ENCODE measurements around the gene CDH4.

The CDH4 gene

GRCh38 chr20:61763740-61764400 is 511.8 kb downstream of the CDH4 start:
- no peak for DNase-seq

- DNase-seq: no peak
These were observed 512.5 kb downstream of the CDH4 start for GRCh38 chr20:61764471-61765025.

GRCh38 chr20:61765081-61765870 is 513.2 kb downstream of the CDH4 start:
- no peak for DNase-seq

GRCh38 chr20:61765871-61766654 is 514.0 kb downstream of the CDH4 start:
- no peak for DNase-seq

- DNase-seq: no peak
These were observed 515.0 kb downstream of the CDH4 start for GRCh38 chr20:61766921-61767610.

- DNase-seq: no peak
These were observed 515.9 kb downstream of the CDH4 start for GRCh38 chr20:61767761-61768494.

- no peak for DNase-seq
These were observed 516.7 kb downstream of the CDH4 start for GRCh38 chr20:61768571-61769285.

- no peak for DNase-seq
These were observed 517.3 kb downstream of the CDH4 start for GRCh38 chr20:61769286-61769832.

GRCh38 chr20:61770113-61770585 is 518.1 kb downstream of the CDH4 start:
- DNase-seq: no peak

- DNase-seq: no peak
These were observed 519.8 kb downstream of the CDH4 start for GRCh38 chr20:61771805-61772350.

GRCh38 chr20:61772828-61773631 is 521.0 kb downstream of the CDH4 start:
- no peak for DNase-seq

- no peak for DNase-seq
These were observed 522.0 kb downstream of the CDH4 start for GRCh38 chr20:61773926-61774587.

GRCh38 chr20:61775423-61775822 is 523.4 kb downstream of the CDH4 start:
- DNase-seq: no peak

GRCh38 chr20:61776491-61777075 is 524.5 kb downstream of the CDH4 start:
- no peak for DNase-seq

GRCh38 chr20:61777773-61778494 is 525.9 kb downstream of the CDH4 start:
- no peak for DNase-seq

GRCh38 chr20:61778495-61778863 is 526.4 kb downstream of the CDH4 start:
- DNase-seq: no peak

GRCh38 chr20:61779176-61779965 is 527.3 kb downstream of the CDH4 start:
- DNase-seq: no peak

Measured in CD4-positive, alpha-beta T cell treated with Interleukin-21 for 1 hour (primary cell).